Measurements from ENCODE around the gene IL17C. TPM values are rescaled to one million over a fixed set of nuclear protein-coding genes. Genes with fewer than 3 reads are reported as not detected.

IL17C gene
- total RNA-seq, 6 donors from 2014 or later: 0.40 to 0.76 TPM; not detected in 4

DNA sequence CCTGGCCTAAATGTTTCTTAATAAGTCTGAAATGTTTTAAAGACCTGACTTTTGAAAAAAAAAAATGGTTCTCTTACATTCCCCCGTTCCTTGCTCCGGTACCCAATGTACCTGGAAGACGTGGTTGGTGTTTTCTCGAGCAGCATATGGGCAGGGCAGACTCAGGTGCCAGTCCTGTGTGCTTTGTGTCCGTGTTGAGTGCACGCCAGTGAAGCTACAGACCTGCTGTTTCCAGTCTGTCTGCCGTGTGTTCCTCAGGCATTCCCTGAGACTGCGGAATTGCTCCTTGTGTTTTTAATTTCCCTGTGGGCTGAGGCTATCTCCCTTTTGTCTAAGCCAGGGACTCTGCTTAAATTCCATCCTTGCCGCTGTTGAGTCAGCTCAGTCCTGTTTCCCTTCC is 11.7 kb upstream of the IL17C start:
- peaks cover 40 to 97% (median 83%) of the 10 kb centered on the region in 4 donors for H3K36me3 ChIP-seq
- no peak for ATAC-seq (ENCODE audit: low FRiP score in 2 of 2)
- no peak for TF ChIP-seq POLR2AphosphoS5 (IDR thresholded peaks at IDR 0.05)
- TF ChIP-seq EP300 (IDR thresholded peaks at IDR 0.05): no peak
- TF ChIP-seq POLR2A (IDR thresholded peaks at IDR 0.05): no peak
- no peak for TF ChIP-seq CTCF (IDR thresholded peaks at IDR 0.05)

GRCh38 chr16:88627531-88628411 is 10.6 kb upstream of the IL17C start:
- H3K4me3 ChIP-seq: no peak overlapping the region
- DNase-seq (peak in 1 of 2 donors; percentile 65), ATAC-seq (ENCODE audit: low FRiP score in 2 of 2) (no peak)
- H3K9me3 ChIP-seq: no peaks in the 10 kb centered on the region
- peaks cover 35 to 96% (median 83%) of the 10 kb centered on the region in 4 donors for H3K36me3 ChIP-seq
- 94 to 95% methylated on average over 27 of the region's 27 CpGs for WGBS, 2 donors
- no peaks in the 10 kb centered on the region for H3K4me1 ChIP-seq
- H3K27me3 ChIP-seq: no peaks in the 10 kb centered on the region
- no peak overlapping the region for H3K27ac ChIP-seq
- TF ChIP-seq EP300 (IDR thresholded peaks at IDR 0.05) (no peak), POLR2A (IDR thresholded peaks at IDR 0.05) (no peak), POLR2AphosphoS5 (IDR thresholded peaks at IDR 0.05) (no peak), CTCF (IDR thresholded peaks at IDR 0.05) (no peak)

More for the DNA sequence above, 11.7 kb upstream of the IL17C start:
- Histone ChIP-seq H3K27me3 (no peaks in the 10 kb centered on the region), H3K4me3 (no peak overlapping the region), H3K27ac (no peak overlapping the region), H3K4me1 (no peaks in the 10 kb centered on the region), H3K9me3 (no peaks in the 10 kb centered on the region)
- 93 to 95% methylated on average over 9 of the region's 9 CpGs for WGBS, 2 donors
- DNase-seq: no peak

DNA sequence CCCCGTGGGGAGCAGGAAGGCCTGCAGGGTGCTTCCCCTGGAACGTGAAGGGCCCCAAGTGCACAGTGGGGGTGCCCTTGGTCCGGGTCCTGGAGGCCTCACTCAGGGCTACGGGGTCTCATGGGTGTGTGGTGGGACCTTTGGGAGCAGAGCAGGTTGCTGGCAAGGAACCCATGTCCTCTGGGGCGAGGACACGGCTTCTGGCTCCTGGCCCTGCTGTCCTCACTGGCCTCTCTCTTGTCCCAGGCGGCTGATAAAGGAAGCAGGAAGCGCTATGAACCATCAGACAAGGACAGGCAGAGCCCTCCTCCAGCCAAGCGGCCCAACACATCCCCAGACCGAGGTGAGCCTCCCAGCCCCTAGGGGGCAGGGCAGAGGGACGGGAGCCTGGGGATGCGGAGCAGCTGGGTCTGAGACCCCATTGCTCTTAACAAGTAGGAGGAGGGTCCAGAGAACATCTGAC is 9.8 kb upstream of the IL17C start:
- 61 to 77% methylated on average over 2 to 11 of the region's 12 CpGs for whole genome bisulfite sequencing, 2 donors
- no peak overlapping the region for H3K4me3 ChIP-seq
- ATAC-seq (ENCODE audit: low FRiP score in 2 of 2) (no peak), DNase-seq (peak in 1 of 2 donors; percentile 45)
- TF ChIP-seq POLR2AphosphoS5 (IDR thresholded peaks at IDR 0.05): no peak
- no peak for TF ChIP-seq POLR2A (IDR thresholded peaks at IDR 0.05)
- TF ChIP-seq EP300 (IDR thresholded peaks at IDR 0.05): no peak
- peak in 3 of 6 experiments; percentile 9 to 21 (median 21) for TF ChIP-seq CTCF (IDR thresholded peaks at IDR 0.05)
- peaks cover 0 to 2% (median under 1%) of the 10 kb centered on the region in 4 donors for H3K4me1 ChIP-seq
- no peaks in the 10 kb centered on the region for H3K27me3 ChIP-seq
- H3K27ac ChIP-seq: no peak overlapping the region
- no peaks in the 10 kb centered on the region for H3K9me3 ChIP-seq
- peaks cover 35 to 94% (median 79%) of the 10 kb centered on the region in 4 donors for H3K36me3 ChIP-seq

GRCh38 chr16:88629835-88630234 is 8.5 kb upstream of the IL17C start:
- ATAC-seq (ENCODE audit: low FRiP score in 2 of 2) (no peak), DNase-seq (peak in 1 of 2 donors; percentile 52)
- TF ChIP-seq POLR2A (IDR thresholded peaks at IDR 0.05) (no peak), EP300 (IDR thresholded peaks at IDR 0.05) (no peak), POLR2AphosphoS5 (IDR thresholded peaks at IDR 0.05) (no peak), CTCF (IDR thresholded peaks at IDR 0.05) (no peak)
- H3K27me3 ChIP-seq: no peaks in the 10 kb centered on the region
- H3K4me1 ChIP-seq: peaks cover 6 to 15% (median 11%) of the 10 kb centered on the region in 4 donors
- H3K36me3 ChIP-seq: peaks cover 26 to 81% (median 67%) of the 10 kb centered on the region in 4 donors
- H3K27ac ChIP-seq: no peak overlapping the region
- WGBS, 2 donors: 86 to 96% methylated on average over 7 to 9 of the region's 9 CpGs
- H3K4me3 ChIP-seq: no peak overlapping the region
- H3K9me3 ChIP-seq: no peaks in the 10 kb centered on the region

All from upper lobe of left lung (tissue), 6 donors.